Activated T-cell treated with anti-CD3 and anti-CD28 coated beads for 1 hour (primary cell): ENCODE measurements around the gene FNDC11.
"Not testable (repeated sequence)": the region's sequence is repeated elsewhere in the genome, so short reads cannot be mapped to it uniquely, and the experiment has no call there.

Source experiments
- DNase-seq: peaks from one replicate; pipeline ENCODE4 v3.0.0-alpha.2; 2020; ENCODE audit warnings: low read depth

FNDC11 gene

DNA sequence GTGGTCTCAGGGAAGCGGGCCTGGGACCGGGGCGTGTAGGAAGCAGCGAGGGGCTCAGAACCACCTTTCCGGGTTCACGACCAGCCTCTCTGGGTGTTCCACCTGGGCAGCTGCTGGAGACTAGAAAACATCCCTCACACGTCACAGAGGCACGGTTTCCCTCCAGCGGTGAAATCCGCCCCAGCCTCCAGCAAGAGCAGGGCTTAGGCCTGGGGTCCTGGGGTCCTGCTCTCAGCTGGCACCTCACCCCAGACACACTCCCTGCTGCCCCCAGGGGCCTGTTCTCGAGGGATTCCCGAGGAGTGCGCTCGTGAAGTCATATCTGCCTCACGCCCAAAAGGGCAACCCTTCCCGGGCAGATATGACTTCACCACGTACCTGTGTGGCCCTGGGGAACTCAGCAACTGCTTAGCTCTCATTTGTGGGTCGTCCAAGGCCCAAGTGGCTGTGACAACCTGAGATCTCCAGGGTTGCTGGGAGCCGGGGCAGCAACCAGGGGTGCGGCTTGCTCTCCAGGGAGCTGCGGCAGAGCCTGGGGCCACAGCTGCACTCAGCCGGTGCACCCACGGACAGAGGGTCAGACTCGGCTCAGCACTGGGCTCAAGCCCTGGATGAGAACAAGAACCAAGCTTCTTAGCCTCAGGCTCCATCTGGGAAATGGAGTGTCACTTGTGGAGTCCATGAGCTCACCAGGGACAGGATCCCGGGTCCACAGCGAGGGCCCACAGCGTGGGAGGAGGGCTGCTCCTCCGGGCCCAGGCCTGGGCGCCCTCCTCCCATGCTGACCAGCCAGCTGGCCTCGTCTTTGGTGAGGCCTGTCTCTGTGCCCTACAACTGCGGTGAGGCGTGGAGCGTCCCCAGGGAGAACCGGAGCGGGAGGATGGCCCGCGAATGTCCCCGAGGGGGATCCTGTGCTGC is 661 bp downstream of the FNDC11 start:
- DNase-seq = no peak

DNA sequence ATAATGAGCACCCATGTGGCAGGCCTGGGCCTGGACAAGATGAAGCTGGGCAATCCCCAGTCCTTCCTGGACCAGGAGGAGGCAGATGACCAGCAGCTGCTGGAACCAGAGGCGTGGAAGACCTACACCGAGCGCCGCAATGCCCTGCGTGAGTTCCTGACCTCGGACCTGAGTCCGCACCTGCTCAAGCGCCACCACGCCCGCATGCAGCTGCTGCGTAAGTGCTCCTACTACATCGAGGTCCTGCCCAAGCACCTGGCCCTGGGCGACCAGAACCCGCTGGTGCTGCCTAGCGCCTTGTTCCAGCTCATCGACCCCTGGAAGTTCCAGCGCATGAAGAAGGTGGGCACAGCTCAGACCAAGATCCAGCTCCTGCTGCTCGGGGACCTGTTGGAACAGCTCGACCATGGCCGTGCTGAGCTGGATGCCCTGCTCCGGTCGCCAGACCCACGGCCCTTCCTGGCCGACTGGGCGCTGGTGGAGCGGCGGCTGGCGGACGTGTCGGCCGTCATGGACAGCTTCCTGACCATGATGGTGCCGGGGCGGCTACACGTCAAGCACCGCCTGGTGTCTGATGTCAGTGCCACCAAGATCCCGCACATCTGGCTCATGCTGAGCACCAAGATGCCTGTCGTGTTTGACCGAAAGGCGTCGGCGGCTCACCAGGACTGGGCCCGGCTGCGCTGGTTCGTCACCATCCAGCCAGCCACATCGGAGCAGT is 1.9 kb downstream of the FNDC11 start:
- DNase-seq = no peak

DNA sequence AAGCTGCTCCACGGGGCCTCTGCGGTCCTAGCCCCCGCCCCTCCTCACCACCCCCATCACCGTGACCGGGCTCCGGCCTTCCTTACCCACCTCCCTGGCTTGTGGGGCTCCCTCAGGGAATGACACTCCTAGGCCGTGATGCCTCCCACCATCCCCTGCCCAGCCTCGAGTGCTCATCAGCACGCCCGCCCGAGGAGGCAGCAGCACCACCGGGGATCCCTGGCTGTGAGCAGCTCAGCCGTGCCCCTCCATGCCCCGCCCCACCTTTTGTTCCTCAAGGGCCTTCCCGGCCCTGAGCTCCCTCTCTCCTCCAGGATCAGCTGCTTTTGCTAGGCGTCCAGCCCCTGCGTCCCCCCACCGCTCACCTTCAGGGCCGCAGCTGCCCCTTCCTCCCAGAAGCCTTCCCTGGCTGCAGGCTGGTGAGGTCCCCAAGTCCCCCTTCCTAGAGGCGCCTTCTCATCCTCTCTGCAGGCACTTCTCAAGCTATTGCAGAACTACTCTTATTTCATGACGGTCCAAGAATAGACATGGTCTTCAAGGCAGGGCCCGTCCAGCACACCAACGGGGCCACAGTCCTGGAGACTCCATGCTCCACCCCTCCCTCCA is 3.0 kb downstream of the FNDC11 start:
- no peak for DNase-seq

DNA sequence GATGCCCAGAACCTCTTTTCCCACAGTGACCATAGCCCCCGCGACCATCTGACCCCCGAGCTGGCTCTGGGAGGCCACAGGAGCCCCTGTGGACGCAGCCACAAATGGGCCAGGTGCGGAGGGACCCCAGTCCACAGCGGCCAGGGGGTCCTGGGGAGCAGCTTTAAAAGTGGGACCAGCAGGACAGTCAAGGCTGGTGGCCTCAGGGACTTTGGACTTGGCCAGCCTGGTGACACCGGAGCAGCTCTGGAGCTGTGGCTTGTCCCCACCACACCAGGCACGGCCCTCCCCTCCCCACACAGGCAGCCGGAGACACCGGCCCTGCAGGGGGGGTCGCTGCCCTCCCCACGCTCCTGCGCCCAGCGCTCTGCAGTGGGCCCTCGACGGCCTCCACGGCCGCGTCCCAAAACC is 3.5 kb downstream of the FNDC11 start:
- DNase-seq = no peak

GRCh38 chr20:63558804-63559484 is 5.0 kb downstream of the FNDC11 start:
- no peak for DNase-seq

GRCh38 chr20:63559485-63560332 is 5.8 kb downstream of the FNDC11 start:
- DNase-seq = not testable (repeated sequence)

- no peak for DNase-seq
Observed at GRCh38 chr20:63560333-63560805, 6.4 kb downstream of the FNDC11 start.

DNA sequence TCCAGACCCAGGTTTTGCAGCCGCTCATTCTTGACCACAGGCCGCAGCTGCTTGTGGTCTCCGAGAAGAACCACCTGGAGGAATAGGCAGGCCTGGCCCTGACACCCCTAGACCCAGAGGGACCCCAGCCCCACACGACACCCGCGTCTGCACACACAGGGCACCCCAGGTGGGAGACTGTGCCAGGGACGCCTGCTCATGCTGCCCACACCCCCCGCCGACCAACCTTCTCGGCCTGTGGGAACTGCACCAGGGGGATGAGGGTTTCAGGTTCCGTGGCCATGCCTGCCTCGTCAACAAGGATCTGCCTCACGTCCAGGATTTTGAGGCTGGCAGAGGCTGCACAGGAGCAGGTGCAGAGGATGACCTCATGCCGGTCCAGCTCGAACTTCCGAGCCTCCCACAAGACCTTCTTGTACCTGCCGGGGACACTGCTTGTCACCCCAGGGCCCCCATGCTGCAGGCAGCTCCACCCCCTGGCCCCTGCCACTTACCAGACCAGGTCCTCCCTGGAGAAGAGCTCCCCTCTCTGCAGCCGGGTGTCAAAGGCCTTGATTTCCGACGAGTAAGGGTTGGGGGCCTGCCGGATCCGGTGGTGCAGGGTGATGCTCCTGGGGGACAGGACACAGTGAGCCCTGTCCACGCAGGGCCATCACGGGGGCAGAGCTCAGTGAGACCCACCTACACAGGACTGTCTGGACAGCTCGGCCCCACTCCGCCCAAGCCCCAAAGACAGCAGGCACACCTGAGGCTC is 7.1 kb downstream of the FNDC11 start:
- DNase-seq = no peak

- no peak for DNase-seq
Observed at GRCh38 chr20:63561624-63562396, 7.9 kb downstream of the FNDC11 start.

- DNase-seq = no peak
Observed at GRCh38 chr20:63562461-63563224, 8.7 kb downstream of the FNDC11 start.

DNA sequence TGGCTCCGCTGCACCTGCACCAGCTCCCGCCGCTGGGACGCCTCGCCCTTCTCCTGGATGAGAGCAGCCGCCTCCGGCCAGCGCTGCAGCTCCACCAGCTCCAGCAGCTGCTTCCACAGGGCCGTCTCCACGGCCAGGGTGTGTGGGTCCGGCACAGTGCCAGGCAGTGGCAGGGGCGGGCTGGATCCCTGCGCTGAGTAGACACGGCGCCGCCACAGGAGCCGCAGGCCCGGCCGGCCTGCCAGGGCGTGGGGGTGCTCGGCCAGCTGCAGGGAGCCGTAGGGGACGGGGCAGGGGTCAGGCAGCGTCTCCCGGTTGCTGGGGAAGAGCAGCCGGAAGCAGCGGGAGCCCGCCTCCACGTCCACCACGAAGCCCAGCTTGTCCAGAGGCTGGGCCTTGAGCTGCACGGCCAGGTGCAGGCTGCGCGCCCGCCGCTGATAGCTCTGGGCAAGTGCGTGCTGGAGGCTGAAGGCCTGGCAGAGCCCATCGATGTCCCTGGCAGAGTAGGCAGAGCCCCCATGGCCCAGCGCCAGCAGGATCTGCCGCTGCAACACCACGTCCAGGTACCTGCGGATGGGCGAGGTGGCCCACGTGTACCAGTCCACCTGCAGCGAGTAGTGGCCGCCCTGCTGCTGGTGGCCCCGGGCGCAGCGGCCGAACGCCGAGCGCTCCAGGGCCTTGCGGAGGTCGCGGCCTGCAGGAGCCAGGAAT is 9.4 kb downstream of the FNDC11 start:
- DNase-seq = no peak

DNA sequence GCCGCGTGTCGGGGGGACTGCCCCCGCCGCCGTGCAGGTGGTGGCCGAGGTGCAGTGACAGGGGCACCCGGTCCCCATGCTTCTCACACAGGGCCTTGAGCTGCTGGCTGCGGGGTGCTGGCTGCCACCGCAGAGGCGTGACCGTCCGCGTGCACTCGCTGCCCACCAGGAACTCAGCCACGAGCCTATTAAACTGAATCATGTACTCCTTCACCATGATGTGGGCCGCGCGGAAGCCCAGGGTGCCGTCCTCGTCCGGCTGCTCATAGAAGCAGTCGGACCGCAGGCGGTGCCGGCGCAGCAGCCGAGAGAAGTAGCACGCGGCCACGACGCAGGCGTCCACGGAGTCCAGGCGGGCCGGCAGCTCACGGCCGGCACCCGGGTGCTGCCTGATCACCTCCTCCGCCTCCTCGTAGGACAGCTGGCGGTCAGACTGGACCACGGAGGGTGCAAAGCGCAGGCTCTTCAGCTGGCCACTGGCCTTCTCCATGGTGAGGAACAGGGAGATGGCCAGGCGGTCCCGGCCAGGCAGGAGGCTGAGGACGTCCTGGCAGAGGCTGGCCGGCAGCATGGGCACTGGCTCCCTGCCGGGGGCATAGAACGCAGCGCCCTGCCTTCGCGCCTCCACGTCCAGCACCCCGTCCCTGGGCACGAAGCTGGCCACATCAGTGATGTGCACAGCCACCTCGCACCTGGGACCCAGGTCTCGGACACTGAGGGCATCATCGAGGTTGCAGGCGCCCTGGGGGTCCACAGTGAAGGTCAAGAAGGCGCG is 10.3 kb downstream of the FNDC11 start:
- DNase-seq = no peak

DNA sequence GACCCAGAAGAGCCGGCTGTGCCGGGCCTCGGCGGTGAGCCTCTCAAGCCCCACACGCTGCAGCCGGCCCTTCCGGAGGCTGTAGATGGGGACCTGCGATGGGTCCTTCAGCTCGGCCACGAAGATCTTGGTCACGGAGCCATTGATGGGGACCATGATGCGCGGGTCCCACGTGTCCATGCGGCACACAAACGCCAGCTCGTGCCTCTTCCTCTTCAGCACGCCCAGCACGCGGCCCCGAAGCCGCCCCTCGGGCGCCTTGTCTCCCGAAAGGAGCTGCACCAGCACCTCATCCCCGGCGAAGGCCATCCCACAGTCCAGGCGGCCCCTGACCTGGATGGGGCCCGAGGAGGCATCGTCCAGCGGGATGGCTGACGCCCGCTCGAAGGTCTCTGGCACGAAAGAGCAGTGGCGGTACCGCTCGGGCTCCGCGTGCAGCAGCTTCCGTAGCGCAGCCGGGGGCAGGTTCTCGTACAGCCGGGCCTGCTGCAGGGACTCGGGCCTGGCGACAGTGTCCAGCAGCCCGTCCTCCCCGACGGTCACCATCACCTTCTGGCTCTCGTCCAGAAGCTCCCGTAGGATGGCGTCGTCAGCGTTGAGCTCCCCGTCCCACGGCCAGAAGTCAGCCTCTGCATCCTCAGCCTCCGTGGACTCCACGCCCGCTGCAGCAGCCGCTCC is 11.2 kb downstream of the FNDC11 start:
- no peak for DNase-seq

- no peak for DNase-seq
Observed at GRCh38 chr20:63565699-63566335, 11.9 kb downstream of the FNDC11 start.

DNA sequence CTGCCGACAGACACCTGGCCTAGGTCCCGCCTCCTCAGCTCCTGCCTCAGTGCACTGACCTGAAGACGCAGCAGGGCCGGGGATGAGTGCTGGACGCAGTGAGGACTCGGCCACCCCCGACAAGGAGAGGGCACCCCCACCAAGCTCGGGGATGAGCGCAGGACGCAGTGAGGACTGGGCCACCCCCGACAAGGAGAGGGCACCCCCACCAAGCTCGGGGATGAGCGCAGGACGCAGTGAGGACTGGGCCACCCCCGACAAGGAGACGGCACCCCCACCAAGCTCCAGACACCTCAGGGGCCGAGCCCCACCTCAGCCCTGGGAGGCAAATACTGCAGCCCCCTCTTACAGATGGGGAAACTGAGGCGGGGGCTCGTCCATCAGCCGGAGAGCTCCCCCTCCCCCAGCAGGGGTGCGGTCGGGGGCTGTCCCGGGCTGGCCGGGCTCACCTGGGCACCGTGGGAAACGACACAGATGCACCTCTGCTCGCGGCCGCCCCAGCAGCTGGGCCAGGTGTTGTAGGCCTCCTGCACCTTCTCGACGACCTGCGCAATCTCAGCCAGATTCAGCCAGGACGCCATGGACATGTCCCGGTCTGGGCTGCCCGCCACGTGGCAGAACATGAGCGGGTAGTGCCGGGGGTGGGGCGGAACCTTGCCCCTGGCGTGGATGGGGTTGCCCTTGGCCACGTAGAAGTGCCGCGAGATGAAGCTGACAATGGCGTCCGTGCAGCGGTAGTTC is 12.6 kb downstream of the FNDC11 start:
- no peak for DNase-seq

- DNase-seq = no peak
Observed at GRCh38 chr20:63567136-63567385, 13.1 kb downstream of the FNDC11 start.
